IMR-90 (cell line): Measurements from ENCODE around the gene TMX1. TPM values are rescaled to one million over a fixed set of nuclear protein-coding genes. Genes with fewer than 3 reads are reported as not detected.

Experiments used
- ATAC-seq: fragments of 200-7000 bp; cut with Tn5 transposase; 2 replicates; pipeline ENCODE4 v1.9.1; 2020; ENCODE audit warnings: low read depth, mild to moderate bottlenecking, moderate library complexity
- BruUV-seq: library from RNA; stranded (reverse); fragments of 400-500 nt; replicated peaks from 2 replicates; lab custom pipeline; 2021; lab: Mats Ljungman, UMichigan
- CTCF ChIA-PET: fragments of 300-600 bp; formaldehyde crosslinking; extraction: SDS; loops from one replicate; lab custom pipeline; 2021; ENCODE audit warnings: antibody characterized with exemption; lab: Yijun Ruan, JAX
- POLR2A ChIA-PET: fragments of 300-600 bp; sonication (Branson Sonifier 250); formaldehyde crosslinking; loops from one replicate; lab custom pipeline; 2022; ENCODE audit warnings: antibody characterized with exemption; ENCODE audit not compliant: unreplicated experiment; lab: Charles Lee
- DNase-seq: peaks from one replicate; pipeline ENCODE4 v3.0.0; 2013
- H2AFZ ChIP-seq: replicated peaks from 2 replicates; pipeline ENCODE3; 2013; ENCODE audit warnings: low read length, mild to moderate bottlenecking; ENCODE audit not compliant: poor library complexity
- H2AK5ac ChIP-seq: 2 replicates; pipeline ENCODE4 v1.6.1; 2013; ENCODE audit warnings: low read depth, low read length, inconsistent platforms
- H2AK9ac ChIP-seq: replicated peaks from 2 replicates; pipeline ENCODE3; 2013; ENCODE audit warnings: mild to moderate bottlenecking, low read depth, low read length, moderate library complexity; ENCODE audit not compliant: poor library complexity
- H2BK120ac ChIP-seq: 2 replicates; pipeline ENCODE4 v1.6.1; 2013; ENCODE audit warnings: low read depth, low read length, inconsistent platforms
- H2BK15ac ChIP-seq: 3 replicates; pipeline ENCODE4 v1.6.1; 2013; ENCODE audit warnings: low read depth, low read length, inconsistent platforms
- H2BK20ac ChIP-seq: 2 replicates; pipeline ENCODE4 v1.6.1; 2013; ENCODE audit warnings: low read depth, mild to moderate bottlenecking, inconsistent platforms, low read length, moderate library complexity
- H2BK5ac ChIP-seq: 2 replicates; pipeline ENCODE4 v1.6.1; 2013; ENCODE audit warnings: mild to moderate bottlenecking, low read depth, low read length, inconsistent platforms; ENCODE audit not compliant: poor library complexity, severe bottlenecking
- H3K14ac ChIP-seq: replicated peaks from 2 replicates; pipeline ENCODE4 v1.6.1; 2013; ENCODE audit warnings: low read depth, low read length, inconsistent platforms
- H3K18ac ChIP-seq: 2 replicates; pipeline ENCODE4 v1.6.1; 2013; ENCODE audit warnings: low read depth, low read length, control low read depth
- H3K23ac ChIP-seq: 2 replicates; pipeline ENCODE4 v1.6.1; 2013; ENCODE audit warnings: low read depth, low read length, inconsistent platforms
- H3K27ac ChIP-seq: 2 replicates; pipeline ENCODE4 v1.5.1; 2013; ENCODE audit warnings: mild to moderate bottlenecking, control low read depth, low read length; ENCODE audit not compliant: insufficient read depth
- H3K27me3 ChIP-seq: 2 replicates; pipeline ENCODE4 v1.6.1; 2013; ENCODE audit warnings: low read length; ENCODE audit not compliant: control insufficient read depth, insufficient read depth
- H3K36me3 ChIP-seq: 2 replicates; pipeline ENCODE4 v1.6.1; 2013; ENCODE audit warnings: low read length, mixed read lengths; ENCODE audit not compliant: control insufficient read depth, insufficient read depth
- H3K4ac ChIP-seq: 2 replicates; pipeline ENCODE4 v1.6.1; 2013; ENCODE audit warnings: low read depth, low read length, inconsistent platforms
- H3K4me1 ChIP-seq: 2 replicates; pipeline ENCODE4 v1.6.1; 2013; ENCODE audit warnings: low read length, mixed read lengths; ENCODE audit not compliant: control insufficient read depth, insufficient read depth
- H3K4me2 ChIP-seq: 2 replicates; pipeline ENCODE4 v1.6.1; 2013; ENCODE audit warnings: low read depth, mild to moderate bottlenecking, control low read depth, low read length, moderate library complexity
- H3K4me3 ChIP-seq: 2 replicates; pipeline ENCODE4 v1.5.1; 2013; ENCODE audit warnings: low read depth, mild to moderate bottlenecking, control low read depth, low read length, moderate library complexity; ENCODE audit not compliant: insufficient read depth
- H3K56ac ChIP-seq: 2 replicates; pipeline ENCODE4 v1.6.1; 2013; ENCODE audit warnings: low read length, inconsistent platforms; ENCODE audit not compliant: insufficient read depth; ENCODE audit errors: extremely low read depth
- H3K79me1 ChIP-seq, 2 experiments: 2 replicates each; pipeline ENCODE4 v1.6.1; 2013; ENCODE audit warnings: low read length in 2 of 2, inconsistent platforms in 1 of 2, low read depth in 1 of 2
- H3K9ac ChIP-seq: 2 replicates; pipeline ENCODE4 v1.6.1; 2013; ENCODE audit warnings: low read depth, low read length, control low read depth
- H3K9me1 ChIP-seq: 2 replicates; pipeline ENCODE4 v1.6.1; 2013; ENCODE audit warnings: low read length, inconsistent platforms; ENCODE audit not compliant: insufficient read depth
- H3K9me3 ChIP-seq: 2 replicates; pipeline ENCODE4 v1.6.1; 2013; ENCODE audit warnings: low read length; ENCODE audit not compliant: control insufficient read depth, insufficient read depth
- H4K20me1 ChIP-seq: 2 replicates; pipeline ENCODE4 v1.6.1; 2013; ENCODE audit warnings: low read length, inconsistent platforms; ENCODE audit not compliant: insufficient read depth
- H4K5ac ChIP-seq: 2 replicates; pipeline ENCODE4 v1.6.1; 2013; ENCODE audit warnings: mild to moderate bottlenecking, low read depth, low read length, control low read depth
- H4K8ac ChIP-seq, 2 experiments: 2 replicates each; pipeline ENCODE4 v1.6.1; 2013; ENCODE audit warnings: low read depth in 2 of 2, low read length in 2 of 2, control low read depth in 1 of 2, inconsistent platforms in 1 of 2
- H4K91ac ChIP-seq: 2 replicates; pipeline ENCODE4 v1.6.1; 2013; ENCODE audit warnings: low read depth, low read length, inconsistent platforms; ENCODE audit not compliant: insufficient read depth
- BHLHE40 ChIP-seq: fragments of 150-350 bp; IDR thresholded peaks from 2 replicates; pipeline ENCODE4 v1.6.1; 2016; ENCODE audit warnings: mild to moderate bottlenecking, low read depth, low read length
- CEBPB ChIP-seq: IDR thresholded peaks from 2 replicates; pipeline ENCODE4 v1.6.1; 2012; ENCODE audit warnings: low read depth, low read length, improper control_type of control experiment
- CHD1 ChIP-seq: IDR thresholded peaks from 2 replicates; pipeline ENCODE4 v1.6.1; 2012; ENCODE audit warnings: low read depth, low read length, improper control_type of control experiment
- FOS ChIP-seq: fragments of 150-350 bp; IDR thresholded peaks from 2 replicates; pipeline ENCODE4 v1.6.1; 2016; ENCODE audit warnings: low read depth, low read length
- MAFK ChIP-seq: IDR thresholded peaks from 2 replicates; pipeline ENCODE4 v1.6.1; 2012; ENCODE audit warnings: low read depth, low read length, improper control_type of control experiment
- MAZ ChIP-seq: IDR thresholded peaks from 2 replicates; pipeline ENCODE4 v1.6.1; 2012; ENCODE audit warnings: low read depth, mild to moderate bottlenecking, low read length, improper control_type of control experiment, moderate library complexity, borderline replicate concordance
- MXI1 ChIP-seq: IDR thresholded peaks from 2 replicates; pipeline ENCODE4 v1.6.1; 2012; ENCODE audit warnings: low read depth, mild to moderate bottlenecking, low read length, moderate library complexity, borderline replicate concordance
- NFE2L2 ChIP-seq: fragments of 150-350 bp; IDR thresholded peaks from 2 replicates; pipeline ENCODE4 v1.6.1; 2016; ENCODE audit warnings: low read depth, mild to moderate bottlenecking, low read length
- POLR2A ChIP-seq: IDR thresholded peaks from 2 replicates; pipeline ENCODE4 v1.6.1; 2012; ENCODE audit warnings: mild to moderate bottlenecking, low read depth, low read length
- RAD21 ChIP-seq: IDR thresholded peaks from 2 replicates; pipeline ENCODE4 v1.6.1; 2012; ENCODE audit warnings: low read length, improper control_type of control experiment
- RCOR1 ChIP-seq: IDR thresholded peaks from 2 replicates; pipeline ENCODE4 v1.6.1; 2012; ENCODE audit warnings: mild to moderate bottlenecking, low read length, improper control_type of control experiment; ENCODE audit not compliant: insufficient replicate concordance
- RFX5 ChIP-seq: IDR thresholded peaks from 2 replicates; pipeline ENCODE4 v1.8.0; 2012; ENCODE audit warnings: low read depth, mild to moderate bottlenecking, low read length, moderate library complexity
- SMC3 ChIP-seq: fragments of 150-350 bp; IDR thresholded peaks from 2 replicates; pipeline ENCODE4 v1.6.1; 2016; ENCODE audit warnings: low read depth, mild to moderate bottlenecking, antibody characterized with exemption, low read length, moderate library complexity
- WGBS, 2 experiments: methylation state at CpG; one replicate each; pipeline versions ENCODE4 v1.1.5 to v1.1.7; 2013; ENCODE audit warnings: missing lambda C conversion rate in 2 of 2; ENCODE audit not compliant: insufficient read length in 1 of 2; ENCODE audit errors: extremely low coverage in 2 of 2; 5-methylcytosine and 5-hydroxymethylcytosine counted together
- dilution Hi-C: fragments of 300-500 bp; cut with HindIII; formaldehyde crosslinking; loops from one replicate; pipeline ENCODE4 v1.14.3; 2018; ENCODE audit warnings: low sequenced_read_pairs; ENCODE audit not compliant: unreplicated experiment
- in situ Hi-C: fragments of 300-500 bp; cut with MboI; formaldehyde crosslinking; loops from 3 replicates; pipeline ENCODE4 v1.14.3; 2019; ENCODE audit warnings: low sequenced_read_pairs, inconsistent platforms, mixed read lengths
- intact Hi-C: fragments of 100-400 bp; cut with micrococcal nuclease; formaldehyde crosslinking; loops from 2 replicates; pipeline ENCODE4 v1.10.0; 2022
- polyA plus RNA-seq, 3 experiments: library from polyadenylated mRNA; depleted of rRNA; stranded (reverse); fragments of >200 nt; gene quantifications; 2 replicates each; pipeline ENCODE4 v1.2.3, GENCODE V29; 2012; ENCODE audit warnings: low replicate concordance in 1 of 3
- total RNA-seq: library from RNA; depleted of rRNA; stranded (reverse); fragments of >200 nt; gene quantifications from 2 replicates; pipeline ENCODE4 v1.2.3, GENCODE V29; 2012
- TF ChIP-seq, protein P1 (sequence below): fragments of 150-350 bp; IDR thresholded peaks from 2 replicates; pipeline ENCODE4 v1.6.1; 2016; ENCODE audit warnings: low read depth, mild to moderate bottlenecking, low read length, moderate library complexity, borderline replicate concordance
- TF ChIP-seq, protein P2 (sequence below): conservative IDR thresholded peaks from 2 replicates; pipeline ENCODE4 v1.5.1; 2012; ENCODE audit warnings: mild to moderate bottlenecking, low read depth, low read length, improper control_type of control experiment
- TF ChIP-seq, protein P3 (sequence below): fragments of 150-350 bp; IDR thresholded peaks from 2 replicates; pipeline ENCODE4 v1.6.1; 2017; ENCODE audit warnings: mild to moderate bottlenecking, antibody characterized with exemption, low read length, low read depth

Gene TMX1
- total and polyA plus RNA-seq, 2 of the 4 experiments (the other 2 are of a cell fraction), result 15.3 to 24.7 TPM

DNA sequence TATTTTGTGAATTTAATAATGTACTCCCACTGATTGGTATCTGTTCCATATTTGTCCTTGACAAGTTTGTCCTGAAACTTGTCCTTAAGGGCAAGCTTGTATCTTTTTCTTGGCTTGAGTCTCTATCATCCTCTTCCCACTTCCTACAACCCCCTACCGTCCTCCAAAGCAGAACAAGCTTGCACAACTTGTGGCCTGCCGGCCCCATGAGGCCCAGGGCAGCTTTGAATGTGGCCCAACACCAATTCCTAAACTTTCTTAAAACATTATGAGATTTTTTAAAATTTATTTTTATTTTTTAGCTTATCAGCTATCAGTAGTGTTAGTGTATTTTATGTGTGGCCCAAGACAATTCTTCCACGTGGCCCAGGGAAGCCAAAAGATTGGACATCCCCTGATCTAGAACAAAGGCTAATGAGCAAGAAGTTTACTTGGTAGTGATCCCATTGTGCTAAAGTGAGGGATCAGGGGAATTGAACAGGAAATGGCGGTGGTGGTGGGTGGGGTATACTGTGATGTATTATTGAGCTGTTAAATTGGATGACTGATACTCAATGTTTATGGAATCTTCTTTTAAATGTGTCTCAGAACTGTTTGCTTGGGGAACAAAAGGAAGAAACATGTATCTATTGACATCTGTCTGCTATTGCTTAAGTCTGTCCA, 37.8 kb downstream of the TMX1 start:
- WGBS, 2 experiments, result 80% methylated on average over 1 of the region's 4 CpGs; no CpG with 5 or more reads in 1 of the 2 experiments

More for the DNA sequence above, 37.8 kb downstream of the TMX1 start:
- TF ChIP-seq, protein P1, sequence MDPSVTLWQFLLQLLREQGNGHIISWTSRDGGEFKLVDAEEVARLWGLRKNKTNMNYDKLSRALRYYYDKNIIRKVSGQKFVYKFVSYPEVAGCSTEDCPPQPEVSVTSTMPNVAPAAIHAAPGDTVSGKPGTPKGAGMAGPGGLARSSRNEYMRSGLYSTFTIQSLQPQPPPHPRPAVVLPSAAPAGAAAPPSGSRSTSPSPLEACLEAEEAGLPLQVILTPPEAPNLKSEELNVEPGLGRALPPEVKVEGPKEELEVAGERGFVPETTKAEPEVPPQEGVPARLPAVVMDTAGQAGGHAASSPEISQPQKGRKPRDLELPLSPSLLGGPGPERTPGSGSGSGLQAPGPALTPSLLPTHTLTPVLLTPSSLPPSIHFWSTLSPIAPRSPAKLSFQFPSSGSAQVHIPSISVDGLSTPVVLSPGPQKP, result no peak
- TF ChIP-seq RCOR1 (no peak), MXI1 (no peak), CHD1 (no peak), MAFK (no peak), BHLHE40 (no peak), NFE2L2 (no peak), FOS (no peak), SMC3 (no peak), CEBPB (no peak), POLR2A (no peak), MAZ (no peak), RFX5 (no peak), RAD21 (no peak)
- TF ChIP-seq, protein P2, sequence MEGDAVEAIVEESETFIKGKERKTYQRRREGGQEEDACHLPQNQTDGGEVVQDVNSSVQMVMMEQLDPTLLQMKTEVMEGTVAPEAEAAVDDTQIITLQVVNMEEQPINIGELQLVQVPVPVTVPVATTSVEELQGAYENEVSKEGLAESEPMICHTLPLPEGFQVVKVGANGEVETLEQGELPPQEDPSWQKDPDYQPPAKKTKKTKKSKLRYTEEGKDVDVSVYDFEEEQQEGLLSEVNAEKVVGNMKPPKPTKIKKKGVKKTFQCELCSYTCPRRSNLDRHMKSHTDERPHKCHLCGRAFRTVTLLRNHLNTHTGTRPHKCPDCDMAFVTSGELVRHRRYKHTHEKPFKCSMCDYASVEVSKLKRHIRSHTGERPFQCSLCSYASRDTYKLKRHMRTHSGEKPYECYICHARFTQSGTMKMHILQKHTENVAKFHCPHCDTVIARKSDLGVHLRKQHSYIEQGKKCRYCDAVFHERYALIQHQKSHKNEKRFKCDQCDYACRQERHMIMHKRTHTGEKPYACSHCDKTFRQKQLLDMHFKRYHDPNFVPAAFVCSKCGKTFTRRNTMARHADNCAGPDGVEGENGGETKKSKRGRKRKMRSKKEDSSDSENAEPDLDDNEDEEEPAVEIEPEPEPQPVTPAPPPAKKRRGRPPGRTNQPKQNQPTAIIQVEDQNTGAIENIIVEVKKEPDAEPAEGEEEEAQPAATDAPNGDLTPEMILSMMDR, result no peak
- TF ChIP-seq, protein P3, sequence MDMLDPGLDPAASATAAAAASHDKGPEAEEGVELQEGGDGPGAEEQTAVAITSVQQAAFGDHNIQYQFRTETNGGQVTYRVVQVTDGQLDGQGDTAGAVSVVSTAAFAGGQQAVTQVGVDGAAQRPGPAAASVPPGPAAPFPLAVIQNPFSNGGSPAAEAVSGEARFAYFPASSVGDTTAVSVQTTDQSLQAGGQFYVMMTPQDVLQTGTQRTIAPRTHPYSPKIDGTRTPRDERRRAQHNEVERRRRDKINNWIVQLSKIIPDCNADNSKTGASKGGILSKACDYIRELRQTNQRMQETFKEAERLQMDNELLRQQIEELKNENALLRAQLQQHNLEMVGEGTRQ, result no peak
- H3K56ac ChIP-seq, result no peak overlapping the region
- H2AK5ac ChIP-seq, result no peak overlapping the region
- BruUV-seq, result no TSS peak
- H3K27ac ChIP-seq, result no peak overlapping the region
- no peak for DNase-seq
- H3K18ac ChIP-seq, result no peak overlapping the region
- H3K9me1 ChIP-seq, result no peaks in the 10 kb centered on the region
- no peaks in the 10 kb centered on the region for H3K9me3 ChIP-seq
- no peak overlapping the region for H4K8ac ChIP-seq
- no peak overlapping the region for H3K4me2 ChIP-seq
- no peak overlapping the region for H4K5ac ChIP-seq
- no peak overlapping the region for H3K9ac ChIP-seq
- H2BK120ac ChIP-seq, result no peak overlapping the region
- in situ Hi-C loops (no loop called here), dilution Hi-C loops (no loop called here), intact Hi-C loops (no loop called here)
- no peaks in the 10 kb centered on the region for H3K4me1 ChIP-seq
- ChIA-PET POLR2A (interaction anchor here (0.7 kb wide), 1 partner anchor 331 kb away, joined by 3 read pairs; no protein-coding TSS in a partner anchor), CTCF (interaction anchor here (0.7 to 0.8 kb wide), 3 partner anchors 164 to 499 kb away, joined by 3 read pairs; no protein-coding TSS in a partner anchor)
- H3K36me3 ChIP-seq, result no peaks in the 10 kb centered on the region
- H2AFZ ChIP-seq, result no peak overlapping the region
- H3K4me3 ChIP-seq, result no peak overlapping the region
- H4K91ac ChIP-seq, result no peak overlapping the region
- ATAC-seq, result no peak
- H2BK15ac ChIP-seq, result no peak overlapping the region
- H2AK9ac ChIP-seq, result no peak overlapping the region
- no peak overlapping the region for H2BK20ac ChIP-seq
- H2BK5ac ChIP-seq, result no peak overlapping the region
- H4K20me1 ChIP-seq, result no peaks in the 10 kb centered on the region
- H3K14ac ChIP-seq, result no peak overlapping the region
- no peaks in the 10 kb centered on the region for H3K79me1 ChIP-seq
- no peak overlapping the region for H3K4ac ChIP-seq
- no peak overlapping the region for H3K23ac ChIP-seq
- no peaks in the 10 kb centered on the region for H3K27me3 ChIP-seq
